ENCODE data around the gene MPP1. TPM values are rescaled to one million over a fixed set of nuclear protein-coding genes. Genes with fewer than 3 reads are reported as not detected.

Gene MPP1
- total RNA-seq, 1 experiment from 2014 or later, result 89.3 TPM

GRCh38 chrX:154734061-154734781 is 71.1 kb downstream of the MPP1 start:
- Histone ChIP-seq H3K4me1 (ENCODE audit: control insufficient read depth, insufficient read depth, low read length) (peaks cover 93% of the 10 kb centered on the region), H3K27ac (ENCODE audit: low read length) (peak overlapping the region; percentile 89), H3K36me3 (ENCODE audit: control insufficient read depth, insufficient read depth, low read length) (no peaks in the 10 kb centered on the region), H3K4me3 (ENCODE audit: low read depth in 2 of 2, low read length in 2 of 2) (peak overlapping the region; percentile 7 to 41; a peak in 3 of 4 replicates), H3K9me3 (ENCODE audit: control insufficient read depth, insufficient read depth, low read depth, low read length) (no peaks in the 10 kb centered on the region), H3K27me3 (ENCODE audit: control insufficient read depth, insufficient read depth, low read length) (no peaks in the 10 kb centered on the region)
- ATAC-seq (peak; percentile 39; the same call in 1 of the 2 replicates), DNase-seq (ENCODE audit: low read depth, low spot score) (no peak)
- no TSS peak for BruUV-seq (replicated peaks)
- intact Hi-C loops (cut with micrococcal nuclease; ENCODE audit: unreplicated experiment) (no loop called here), in situ Hi-C loops (cut with HindIII; ENCODE audit: low pct_unique_long_range_greater_than_20kb, low sequenced_read_pairs) (no loop called here)
- CTCF ChIA-PET, result no interaction called here
- POLR2A ChIA-PET, result no interaction called here
- TF ChIP-seq POLR2AphosphoS5 (IDR thresholded peaks at IDR 0.05; ENCODE audit: low read depth, low read length), result no peak
- peak; percentile 63; the same call in 1 of the 2 replicates for TF ChIP-seq TCF7L2 (IDR thresholded peaks at IDR 0.05; ENCODE audit: low read depth, low read length)

GRCh38 chrX:154733066-154733425 is 72.2 kb downstream of the MPP1 start:
- ATAC-seq, result peak; percentile 62
- in situ Hi-C loops (cut with HindIII; ENCODE audit: low pct_unique_long_range_greater_than_20kb, low sequenced_read_pairs), result no loop called here

DNA sequence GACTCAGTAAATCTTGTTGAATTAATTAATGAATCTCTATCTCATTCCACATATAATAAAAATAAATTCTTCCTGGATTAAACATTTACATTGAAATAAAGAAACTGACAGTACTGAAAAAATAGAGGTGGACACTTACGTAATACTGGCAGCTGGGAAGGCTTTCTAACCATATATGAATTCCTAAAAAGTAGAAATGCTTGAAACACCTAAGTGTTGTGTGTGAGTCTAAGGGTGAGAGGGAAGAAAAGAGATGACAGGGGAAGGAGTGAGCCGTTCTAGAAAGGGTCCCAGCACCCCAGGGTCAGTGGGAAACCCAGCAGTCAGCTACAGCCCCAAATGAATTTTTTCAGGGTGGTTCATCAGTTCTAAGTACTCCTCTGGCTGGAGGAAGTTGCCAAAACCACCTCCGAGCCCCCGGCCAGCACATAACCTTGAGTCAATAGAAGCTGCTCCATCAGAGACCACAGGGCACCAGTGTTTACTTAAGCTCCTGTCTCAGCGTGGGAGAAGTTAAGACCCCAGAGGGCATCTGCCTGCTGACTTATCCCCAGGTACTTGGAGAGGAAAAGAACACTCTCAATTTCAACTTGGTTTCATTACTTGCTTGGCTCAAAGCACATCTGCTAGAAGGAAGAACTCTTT is 72.7 kb downstream of the MPP1 start:
- H3K36me3 ChIP-seq (ENCODE audit: control insufficient read depth, insufficient read depth, low read length), result no peaks in the 10 kb centered on the region
- no peaks in the 10 kb centered on the region for H3K27me3 ChIP-seq (ENCODE audit: control insufficient read depth, insufficient read depth, low read length)
- DNase-seq (ENCODE audit: low read depth, low spot score) (peak; percentile 85), ATAC-seq (peak; percentile 81)
- peaks cover 96% of the 10 kb centered on the region for H3K4me1 ChIP-seq (ENCODE audit: control insufficient read depth, insufficient read depth, low read length)
- CTCF ChIA-PET, result interaction anchor here (0.5 to 0.8 kb wide), 2 partner anchors 16 to 24 kb away, joined by 5 read pairs; no protein-coding TSS in a partner anchor
- TF ChIP-seq POLR2AphosphoS5 (IDR thresholded peaks at IDR 0.05; ENCODE audit: low read depth, low read length) (peak; percentile 78; the same call in 1 of the 2 replicates), SIN3A (IDR thresholded peaks at IDR 0.05; ENCODE audit: borderline replicate concordance, insufficient read depth, low read depth, low read length) (0 out of 2 replicates have a peak, but pooled peaks have one; percentile 35)
- TF ChIP-seq, protein P1, sequence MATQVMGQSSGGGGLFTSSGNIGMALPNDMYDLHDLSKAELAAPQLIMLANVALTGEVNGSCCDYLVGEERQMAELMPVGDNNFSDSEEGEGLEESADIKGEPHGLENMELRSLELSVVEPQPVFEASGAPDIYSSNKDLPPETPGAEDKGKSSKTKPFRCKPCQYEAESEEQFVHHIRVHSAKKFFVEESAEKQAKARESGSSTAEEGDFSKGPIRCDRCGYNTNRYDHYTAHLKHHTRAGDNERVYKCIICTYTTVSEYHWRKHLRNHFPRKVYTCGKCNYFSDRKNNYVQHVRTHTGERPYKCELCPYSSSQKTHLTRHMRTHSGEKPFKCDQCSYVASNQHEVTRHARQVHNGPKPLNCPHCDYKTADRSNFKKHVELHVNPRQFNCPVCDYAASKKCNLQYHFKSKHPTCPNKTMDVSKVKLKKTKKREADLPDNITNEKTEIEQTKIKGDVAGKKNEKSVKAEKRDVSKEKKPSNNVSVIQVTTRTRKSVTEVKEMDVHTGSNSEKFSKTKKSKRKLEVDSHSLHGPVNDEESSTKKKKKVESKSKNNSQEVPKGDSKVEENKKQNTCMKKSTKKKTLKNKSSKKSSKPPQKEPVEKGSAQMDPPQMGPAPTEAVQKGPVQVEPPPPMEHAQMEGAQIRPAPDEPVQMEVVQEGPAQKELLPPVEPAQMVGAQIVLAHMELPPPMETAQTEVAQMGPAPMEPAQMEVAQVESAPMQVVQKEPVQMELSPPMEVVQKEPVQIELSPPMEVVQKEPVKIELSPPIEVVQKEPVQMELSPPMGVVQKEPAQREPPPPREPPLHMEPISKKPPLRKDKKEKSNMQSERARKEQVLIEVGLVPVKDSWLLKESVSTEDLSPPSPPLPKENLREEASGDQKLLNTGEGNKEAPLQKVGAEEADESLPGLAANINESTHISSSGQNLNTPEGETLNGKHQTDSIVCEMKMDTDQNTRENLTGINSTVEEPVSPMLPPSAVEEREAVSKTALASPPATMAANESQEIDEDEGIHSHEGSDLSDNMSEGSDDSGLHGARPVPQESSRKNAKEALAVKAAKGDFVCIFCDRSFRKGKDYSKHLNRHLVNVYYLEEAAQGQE (IDR thresholded peaks at IDR 0.05; ENCODE audit: insufficient read depth in 1 of 2, low read depth in 2 of 2, low read length in 1 of 2), result no peak
- peak overlapping the region; percentile 89 for H3K27ac ChIP-seq (ENCODE audit: low read length)
- H3K9me3 ChIP-seq (ENCODE audit: control insufficient read depth, insufficient read depth, low read depth, low read length), result no peaks in the 10 kb centered on the region
- peak overlapping the region; percentile 13 to 50; a peak in 3 of 4 replicates for H3K4me3 ChIP-seq (ENCODE audit: low read depth in 2 of 2, low read length in 2 of 2)
- in situ Hi-C loops (cut with HindIII; ENCODE audit: low pct_unique_long_range_greater_than_20kb, low sequenced_read_pairs) (no loop called here), intact Hi-C loops (cut with micrococcal nuclease; ENCODE audit: unreplicated experiment) (no loop called here)
- POLR2A ChIA-PET, result interaction anchor here (1.2 kb wide), 1 partner anchor 18 kb away, joined by 4 read pairs; the partner anchor contains the start of gene GAB3
- no TSS peak for BruUV-seq (replicated peaks)

More at GRCh38 chrX:154733066-154733425, 72.2 kb downstream of the MPP1 start:
- POLR2A ChIA-PET, result no interaction called here
- Histone ChIP-seq H3K9me3 (ENCODE audit: control insufficient read depth, insufficient read depth, low read depth, low read length) (no peaks in the 10 kb centered on the region), H3K27ac (ENCODE audit: low read length) (peak overlapping the region; percentile 89), H3K27me3 (ENCODE audit: control insufficient read depth, insufficient read depth, low read length) (no peaks in the 10 kb centered on the region), H3K4me3 (ENCODE audit: low read depth in 2 of 2, low read length in 2 of 2) (peak overlapping the region; percentile 13 to 50; a peak in 3 of 4 replicates), H3K36me3 (ENCODE audit: control insufficient read depth, insufficient read depth, low read length) (no peaks in the 10 kb centered on the region), H3K4me1 (ENCODE audit: control insufficient read depth, insufficient read depth, low read length) (peaks cover 93% of the 10 kb centered on the region)
- intact Hi-C loops (cut with micrococcal nuclease; ENCODE audit: unreplicated experiment), result no loop called here
- CTCF ChIA-PET, result no interaction called here
- no peak for DNase-seq (ENCODE audit: low read depth, low spot score)
- TF ChIP-seq POLR2AphosphoS5 (IDR thresholded peaks at IDR 0.05; ENCODE audit: low read depth, low read length), result peak; percentile 40; the same call in 1 of the 2 replicates
- TF ChIP-seq, protein P1 (IDR thresholded peaks at IDR 0.05; ENCODE audit: insufficient read depth in 1 of 2, low read depth in 2 of 2, low read length in 1 of 2), result no peak
- no TSS peak for BruUV-seq (replicated peaks)
